GM23338 (cell line): ENCODE data around the gene BMAL1.

Experiments
- CREB1 ChIP-seq: fragments of 250-450 bp; sonication (Bioruptor Pico); IDR thresholded peaks from 2 replicates; pipeline ENCODE4 v1.5.0; 2020; ENCODE audit warnings: low read depth, mild to moderate bottlenecking, moderate library complexity
- EZH2 ChIP-seq: fragments of 200-600 bp; sonication (generic); IDR thresholded peaks from one replicate; pipeline ENCODE4 v1.8.0; 2017; ENCODE audit warnings: antibody characterized with exemption, mild to moderate bottlenecking, low read depth; ENCODE audit not compliant: unreplicated experiment
- EZH2phosphoT487 ChIP-seq: fragments of 200-600 bp; sonication (generic); IDR thresholded peaks from one replicate; pipeline ENCODE4 v1.8.1; 2018; ENCODE audit warnings: antibody characterized with exemption; ENCODE audit not compliant: unreplicated experiment
- JUNB ChIP-seq: IDR thresholded peaks from one replicate; pipeline ENCODE4 v1.6.1; 2016; ENCODE audit warnings: antibody characterized with exemption; ENCODE audit not compliant: unreplicated experiment
- NANOG ChIP-seq: IDR thresholded peaks from 2 replicates; pipeline ENCODE4 v1.6.1; 2016; ENCODE audit warnings: antibody characterized with exemption, borderline replicate concordance
- POLR2AphosphoS5 ChIP-seq: IDR thresholded peaks from 2 replicates; pipeline ENCODE4 v1.6.1; 2016; ENCODE audit warnings: antibody characterized with exemption, low read depth
- STAT1 ChIP-seq: IDR thresholded peaks from one replicate; pipeline ENCODE4 v1.6.1; 2016; ENCODE audit warnings: antibody characterized with exemption; ENCODE audit not compliant: unreplicated experiment
- ZNF114 ChIP-seq: fragments of 250-450 bp; sonication (Bioruptor Pico); IDR thresholded peaks from 2 replicates; pipeline ENCODE4 v1.5.0; 2020; ENCODE audit warnings: mild to moderate bottlenecking, moderate library complexity
- ZNF331 ChIP-seq: fragments of 250-450 bp; sonication (Bioruptor Pico); IDR thresholded peaks from 2 replicates; pipeline ENCODE4 v1.5.0; 2020; ENCODE audit warnings: low read depth, mild to moderate bottlenecking, moderate library complexity
- TF ChIP-seq, protein P1 (sequence below): IDR thresholded peaks from one replicate; pipeline ENCODE4 v1.6.1; 2018; ENCODE audit warnings: antibody characterized with exemption; ENCODE audit not compliant: unreplicated experiment
- TF ChIP-seq, protein P2 (sequence below), 2 experiments: fragments of 200-600 bp in 1 of 2; sonication (generic) in 1 of 2; conservative IDR thresholded peaks; 2 replicates each; pipeline versions ENCODE4 v1.5.1 to v1.6.1; 2016 to 2017; ENCODE audit warnings: antibody characterized with exemption in 2 of 2, low read depth in 2 of 2, mild to moderate bottlenecking in 2 of 2, moderate library complexity in 1 of 2
- TF ChIP-seq, protein P3 (sequence below): fragments of 250-450 bp; sonication (Bioruptor Pico); IDR thresholded peaks from 2 replicates; pipeline ENCODE4 v1.5.0; 2020; ENCODE audit warnings: mild to moderate bottlenecking, moderate library complexity
- TF ChIP-seq, protein P4 (sequence below): IDR thresholded peaks from 2 replicates; pipeline ENCODE4 v1.6.1; 2016; ENCODE audit warnings: antibody characterized with exemption

DNA sequence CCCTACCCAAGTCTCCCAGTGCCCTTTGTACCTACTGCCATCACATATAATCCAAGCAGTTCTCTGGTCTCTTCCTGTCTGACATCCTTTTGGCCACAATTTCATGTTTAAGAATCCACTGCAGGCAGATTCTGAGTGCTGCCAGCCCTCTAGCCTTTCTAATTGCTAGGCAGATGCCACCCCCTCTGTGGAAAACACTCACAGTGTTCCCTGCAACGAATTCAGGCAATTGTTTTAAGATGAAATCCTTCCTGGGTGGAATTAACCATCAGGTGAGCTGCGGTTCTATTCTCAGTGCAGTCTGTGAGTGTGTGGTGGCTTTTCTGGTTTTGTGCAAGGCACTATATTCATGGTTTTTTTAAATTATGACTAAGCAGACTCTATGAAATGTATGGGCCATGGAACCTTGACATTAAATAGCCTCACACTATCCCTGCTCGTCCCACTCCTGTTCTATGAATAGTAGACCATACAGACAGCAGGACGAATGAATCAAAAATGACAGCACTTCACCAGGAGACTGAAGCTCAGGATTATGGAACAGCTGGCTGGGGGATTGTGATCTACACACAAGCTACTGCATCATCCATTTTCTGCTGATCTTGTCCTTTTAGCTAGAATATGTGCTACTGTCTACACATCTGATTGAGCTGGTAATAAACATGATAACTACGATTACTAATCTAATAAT lies 29.8 kb upstream of the BMAL1 start:
- TF ChIP-seq EZH2 (no peak), POLR2AphosphoS5 (no peak), CREB1 (CRISPR knock-in tag) (no peak), STAT1 (no peak), JUNB (no peak), EZH2phosphoT487 (no peak), ZNF114 (CRISPR knock-in tag) (no peak), NANOG (no peak), ZNF331 (CRISPR knock-in tag) (no peak)
- TF ChIP-seq, protein P1, sequence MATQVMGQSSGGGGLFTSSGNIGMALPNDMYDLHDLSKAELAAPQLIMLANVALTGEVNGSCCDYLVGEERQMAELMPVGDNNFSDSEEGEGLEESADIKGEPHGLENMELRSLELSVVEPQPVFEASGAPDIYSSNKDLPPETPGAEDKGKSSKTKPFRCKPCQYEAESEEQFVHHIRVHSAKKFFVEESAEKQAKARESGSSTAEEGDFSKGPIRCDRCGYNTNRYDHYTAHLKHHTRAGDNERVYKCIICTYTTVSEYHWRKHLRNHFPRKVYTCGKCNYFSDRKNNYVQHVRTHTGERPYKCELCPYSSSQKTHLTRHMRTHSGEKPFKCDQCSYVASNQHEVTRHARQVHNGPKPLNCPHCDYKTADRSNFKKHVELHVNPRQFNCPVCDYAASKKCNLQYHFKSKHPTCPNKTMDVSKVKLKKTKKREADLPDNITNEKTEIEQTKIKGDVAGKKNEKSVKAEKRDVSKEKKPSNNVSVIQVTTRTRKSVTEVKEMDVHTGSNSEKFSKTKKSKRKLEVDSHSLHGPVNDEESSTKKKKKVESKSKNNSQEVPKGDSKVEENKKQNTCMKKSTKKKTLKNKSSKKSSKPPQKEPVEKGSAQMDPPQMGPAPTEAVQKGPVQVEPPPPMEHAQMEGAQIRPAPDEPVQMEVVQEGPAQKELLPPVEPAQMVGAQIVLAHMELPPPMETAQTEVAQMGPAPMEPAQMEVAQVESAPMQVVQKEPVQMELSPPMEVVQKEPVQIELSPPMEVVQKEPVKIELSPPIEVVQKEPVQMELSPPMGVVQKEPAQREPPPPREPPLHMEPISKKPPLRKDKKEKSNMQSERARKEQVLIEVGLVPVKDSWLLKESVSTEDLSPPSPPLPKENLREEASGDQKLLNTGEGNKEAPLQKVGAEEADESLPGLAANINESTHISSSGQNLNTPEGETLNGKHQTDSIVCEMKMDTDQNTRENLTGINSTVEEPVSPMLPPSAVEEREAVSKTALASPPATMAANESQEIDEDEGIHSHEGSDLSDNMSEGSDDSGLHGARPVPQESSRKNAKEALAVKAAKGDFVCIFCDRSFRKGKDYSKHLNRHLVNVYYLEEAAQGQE: no peak
- TF ChIP-seq, protein P2, sequence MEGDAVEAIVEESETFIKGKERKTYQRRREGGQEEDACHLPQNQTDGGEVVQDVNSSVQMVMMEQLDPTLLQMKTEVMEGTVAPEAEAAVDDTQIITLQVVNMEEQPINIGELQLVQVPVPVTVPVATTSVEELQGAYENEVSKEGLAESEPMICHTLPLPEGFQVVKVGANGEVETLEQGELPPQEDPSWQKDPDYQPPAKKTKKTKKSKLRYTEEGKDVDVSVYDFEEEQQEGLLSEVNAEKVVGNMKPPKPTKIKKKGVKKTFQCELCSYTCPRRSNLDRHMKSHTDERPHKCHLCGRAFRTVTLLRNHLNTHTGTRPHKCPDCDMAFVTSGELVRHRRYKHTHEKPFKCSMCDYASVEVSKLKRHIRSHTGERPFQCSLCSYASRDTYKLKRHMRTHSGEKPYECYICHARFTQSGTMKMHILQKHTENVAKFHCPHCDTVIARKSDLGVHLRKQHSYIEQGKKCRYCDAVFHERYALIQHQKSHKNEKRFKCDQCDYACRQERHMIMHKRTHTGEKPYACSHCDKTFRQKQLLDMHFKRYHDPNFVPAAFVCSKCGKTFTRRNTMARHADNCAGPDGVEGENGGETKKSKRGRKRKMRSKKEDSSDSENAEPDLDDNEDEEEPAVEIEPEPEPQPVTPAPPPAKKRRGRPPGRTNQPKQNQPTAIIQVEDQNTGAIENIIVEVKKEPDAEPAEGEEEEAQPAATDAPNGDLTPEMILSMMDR (conservative IDR thresholded peaks at IDR 0.05; ENCODE audit: low read depth in 2 of 2): no peak
- TF ChIP-seq, protein P3, sequence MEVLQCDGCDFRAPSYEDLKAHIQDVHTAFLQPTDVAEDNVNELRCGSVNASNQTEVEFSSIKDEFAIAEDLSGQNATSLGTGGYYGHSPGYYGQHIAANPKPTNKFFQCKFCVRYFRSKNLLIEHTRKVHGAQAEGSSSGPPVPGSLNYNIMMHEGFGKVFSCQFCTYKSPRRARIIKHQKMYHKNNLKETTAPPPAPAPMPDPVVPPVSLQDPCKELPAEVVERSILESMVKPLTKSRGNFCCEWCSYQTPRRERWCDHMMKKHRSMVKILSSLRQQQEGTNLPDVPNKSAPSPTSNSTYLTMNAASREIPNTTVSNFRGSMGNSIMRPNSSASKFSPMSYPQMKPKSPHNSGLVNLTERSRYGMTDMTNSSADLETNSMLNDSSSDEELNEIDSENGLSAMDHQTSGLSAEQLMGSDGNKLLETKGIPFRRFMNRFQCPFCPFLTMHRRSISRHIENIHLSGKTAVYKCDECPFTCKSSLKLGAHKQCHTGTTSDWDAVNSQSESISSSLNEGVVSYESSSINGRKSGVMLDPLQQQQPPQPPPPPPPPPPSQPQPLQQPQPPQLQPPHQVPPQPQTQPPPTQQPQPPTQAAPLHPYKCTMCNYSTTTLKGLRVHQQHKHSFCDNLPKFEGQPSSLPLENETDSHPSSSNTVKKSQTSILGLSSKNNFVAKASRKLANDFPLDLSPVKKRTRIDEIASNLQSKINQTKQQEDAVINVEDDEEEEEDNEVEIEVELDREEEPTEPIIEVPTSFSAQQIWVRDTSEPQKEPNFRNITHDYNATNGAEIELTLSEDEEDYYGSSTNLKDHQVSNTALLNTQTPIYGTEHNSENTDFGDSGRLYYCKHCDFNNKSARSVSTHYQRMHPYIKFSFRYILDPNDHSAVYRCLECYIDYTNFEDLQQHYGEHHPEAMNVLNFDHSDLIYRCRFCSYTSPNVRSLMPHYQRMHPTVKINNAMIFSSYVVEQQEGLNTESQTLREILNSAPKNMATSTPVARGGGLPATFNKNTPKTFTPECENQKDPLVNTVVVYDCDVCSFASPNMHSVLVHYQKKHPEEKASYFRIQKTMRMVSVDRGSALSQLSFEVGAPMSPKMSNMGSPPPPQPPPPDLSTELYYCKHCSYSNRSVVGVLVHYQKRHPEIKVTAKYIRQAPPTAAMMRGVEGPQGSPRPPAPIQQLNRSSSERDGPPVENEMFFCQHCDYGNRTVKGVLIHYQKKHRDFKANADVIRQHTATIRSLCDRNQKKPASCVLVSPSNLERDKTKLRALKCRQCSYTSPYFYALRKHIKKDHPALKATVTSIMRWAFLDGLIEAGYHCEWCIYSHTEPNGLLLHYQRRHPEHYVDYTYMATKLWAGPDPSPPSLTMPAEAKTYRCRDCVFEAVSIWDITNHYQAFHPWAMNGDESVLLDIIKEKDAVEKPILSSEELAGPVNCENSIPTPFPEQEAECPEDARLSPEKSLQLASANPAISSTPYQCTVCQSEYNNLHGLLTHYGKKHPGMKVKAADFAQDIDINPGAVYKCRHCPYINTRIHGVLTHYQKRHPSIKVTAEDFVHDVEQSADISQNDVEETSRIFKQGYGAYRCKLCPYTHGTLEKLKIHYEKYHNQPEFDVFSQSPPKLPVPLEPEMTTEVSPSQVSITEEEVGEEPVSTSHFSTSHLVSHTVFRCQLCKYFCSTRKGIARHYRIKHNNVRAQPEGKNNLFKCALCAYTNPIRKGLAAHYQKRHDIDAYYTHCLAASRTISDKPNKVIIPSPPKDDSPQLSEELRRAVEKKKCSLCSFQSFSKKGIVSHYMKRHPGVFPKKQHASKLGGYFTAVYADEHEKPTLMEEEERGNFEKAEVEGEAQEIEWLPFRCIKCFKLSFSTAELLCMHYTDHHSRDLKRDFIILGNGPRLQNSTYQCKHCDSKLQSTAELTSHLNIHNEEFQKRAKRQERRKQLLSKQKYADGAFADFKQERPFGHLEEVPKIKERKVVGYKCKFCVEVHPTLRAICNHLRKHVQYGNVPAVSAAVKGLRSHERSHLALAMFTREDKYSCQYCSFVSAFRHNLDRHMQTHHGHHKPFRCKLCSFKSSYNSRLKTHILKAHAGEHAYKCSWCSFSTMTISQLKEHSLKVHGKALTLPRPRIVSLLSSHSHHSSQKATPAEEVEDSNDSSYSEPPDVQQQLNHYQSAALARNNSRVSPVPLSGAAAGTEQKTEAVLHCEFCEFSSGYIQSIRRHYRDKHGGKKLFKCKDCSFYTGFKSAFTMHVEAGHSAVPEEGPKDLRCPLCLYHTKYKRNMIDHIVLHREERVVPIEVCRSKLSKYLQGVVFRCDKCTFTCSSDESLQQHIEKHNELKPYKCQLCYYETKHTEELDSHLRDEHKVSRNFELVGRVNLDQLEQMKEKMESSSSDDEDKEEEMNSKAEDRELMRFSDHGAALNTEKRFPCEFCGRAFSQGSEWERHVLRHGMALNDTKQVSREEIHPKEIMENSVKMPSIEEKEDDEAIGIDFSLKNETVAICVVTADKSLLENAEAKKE: no peak
- TF ChIP-seq, protein P4, sequence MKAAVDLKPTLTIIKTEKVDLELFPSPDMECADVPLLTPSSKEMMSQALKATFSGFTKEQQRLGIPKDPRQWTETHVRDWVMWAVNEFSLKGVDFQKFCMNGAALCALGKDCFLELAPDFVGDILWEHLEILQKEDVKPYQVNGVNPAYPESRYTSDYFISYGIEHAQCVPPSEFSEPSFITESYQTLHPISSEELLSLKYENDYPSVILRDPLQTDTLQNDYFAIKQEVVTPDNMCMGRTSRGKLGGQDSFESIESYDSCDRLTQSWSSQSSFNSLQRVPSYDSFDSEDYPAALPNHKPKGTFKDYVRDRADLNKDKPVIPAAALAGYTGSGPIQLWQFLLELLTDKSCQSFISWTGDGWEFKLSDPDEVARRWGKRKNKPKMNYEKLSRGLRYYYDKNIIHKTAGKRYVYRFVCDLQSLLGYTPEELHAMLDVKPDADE: no peak
